MCF 10A (cell line): ENCODE results near the gene WDFY4. TPM values are rescaled to one million over a fixed set of nuclear protein-coding genes. Genes with fewer than 3 reads are reported as not detected.

Experiments
- BruUV-seq: library from RNA; stranded (reverse); fragments of 400-500 nt; replicated peaks from 2 replicates; lab custom pipeline; 2021; lab: Mats Ljungman, UMichigan
- CTCF ChIA-PET: fragments of 300-600 bp; sonication (Branson Sonifier 250); formaldehyde crosslinking; extraction: SDS; loops from one replicate; lab custom pipeline; 2021; ENCODE audit warnings: antibody characterized with exemption, inconsistent platforms; lab: Yijun Ruan, JAX
- POLR2A ChIA-PET: fragments of 300-600, 350-650 bp; sonication (Branson Sonifier 250); formaldehyde crosslinking; extraction: SDS; loops from one replicate; lab custom pipeline; 2020; ENCODE audit warnings: antibody characterized with exemption, inconsistent platforms; lab: Yijun Ruan, JAX
- DNase-seq: peaks from one replicate; pipeline ENCODE4 v3.0.0-alpha.2; 2018; ENCODE audit not compliant: unreplicated experiment
- H3K27ac Mint-ChIP-seq: one replicate; pipeline ENCODE4 v1.8.0; 2022; ENCODE audit warnings: mild to moderate bottlenecking, low read depth, mixed read lengths; ENCODE audit not compliant: unreplicated experiment
- H3K27me3 Mint-ChIP-seq: one replicate; pipeline ENCODE4 v1.8.0; 2022; ENCODE audit warnings: mixed read lengths; ENCODE audit not compliant: insufficient read depth, unreplicated experiment
- H3K36me3 Mint-ChIP-seq: one replicate; pipeline ENCODE4 v1.8.0; 2022; ENCODE audit warnings: mild to moderate bottlenecking, moderate library complexity, mixed read lengths; ENCODE audit not compliant: insufficient read depth, unreplicated experiment
- H3K4me1 Mint-ChIP-seq: one replicate; pipeline ENCODE4 v1.8.0; 2022; ENCODE audit warnings: mixed read lengths; ENCODE audit not compliant: insufficient read depth, unreplicated experiment
- H3K4me3 Mint-ChIP-seq: one replicate; pipeline ENCODE4 v1.8.0; 2022; ENCODE audit warnings: mild to moderate bottlenecking, moderate library complexity, mixed read lengths; ENCODE audit not compliant: unreplicated experiment
- H3K9me3 Mint-ChIP-seq: one replicate; pipeline ENCODE4 v1.8.0; 2022; ENCODE audit warnings: mixed read lengths; ENCODE audit not compliant: unreplicated experiment
- intact Hi-C: fragments of 100-400 bp; cut with micrococcal nuclease; formaldehyde crosslinking; loops from 2 replicates; pipeline ENCODE4 v1.14.1; 2022
- total RNA-seq: library from RNA; stranded (reverse); gene quantifications from 2 replicates; pipeline ENCODE4 v1.2.3, GENCODE V29; 2022
- TF ChIP-seq, protein P1 (sequence below): fragments of 200-600 bp; IDR thresholded peaks from one replicate; pipeline ENCODE4 v1.8.0; 2022; ENCODE audit warnings: antibody characterized with exemption, mild to moderate bottlenecking; ENCODE audit not compliant: unreplicated experiment

Gene WDFY4
- total RNA-seq, 1 experiment from 2014 or later = not detected

DNA sequence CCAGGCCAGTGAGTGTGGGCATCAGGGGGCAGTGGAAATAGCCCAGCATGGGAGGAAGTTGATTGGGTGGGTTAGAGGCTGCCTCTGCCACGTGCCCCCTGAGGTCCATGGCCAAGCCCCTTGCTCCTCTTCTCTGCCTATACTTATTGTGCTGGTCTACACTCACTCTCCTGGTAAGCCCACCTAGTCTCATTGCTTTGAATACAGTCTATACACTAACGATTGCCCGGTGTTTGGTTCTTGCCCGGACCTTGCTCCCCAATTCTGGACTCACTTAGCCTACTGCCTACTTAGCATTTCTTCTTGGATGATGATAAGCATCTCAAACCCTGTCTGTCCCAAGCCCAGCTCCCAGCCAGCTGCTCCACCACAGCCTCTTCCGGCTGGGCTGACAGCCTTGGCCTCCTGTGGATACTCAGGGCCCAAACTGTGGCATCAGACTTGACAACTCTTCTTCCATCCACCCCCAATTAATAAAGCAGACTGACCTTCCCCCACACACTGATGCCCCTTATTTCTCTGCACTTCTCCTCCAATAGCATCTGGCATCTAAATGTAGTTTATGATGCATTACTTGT is 244.8 kb downstream of the WDFY4 start:
- peaks cover 35% of the 10 kb centered on the region for H3K27me3 Mint-ChIP-seq

DNA sequence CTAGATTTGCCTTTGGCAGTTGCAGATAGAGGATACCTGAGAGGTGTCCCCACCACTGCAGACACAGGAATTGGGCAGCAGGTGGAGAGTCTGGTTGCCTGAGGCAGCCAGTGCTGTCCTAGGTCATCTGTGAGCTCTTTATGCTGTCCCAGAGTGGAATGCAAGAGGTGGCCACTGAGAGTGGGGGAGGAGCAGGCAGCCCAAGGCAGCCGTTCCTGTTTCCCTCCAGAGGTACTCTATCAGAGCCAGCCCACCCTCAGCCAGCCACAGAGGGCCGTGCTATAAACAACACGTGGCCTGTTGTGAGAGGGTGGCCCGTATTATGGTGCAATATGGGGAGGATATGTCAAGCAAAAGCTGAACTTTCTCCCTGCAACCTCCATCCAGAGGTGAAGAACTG is 246.5 kb downstream of the WDFY4 start:
- BruUV-seq = no TSS peak
- POLR2A ChIA-PET = no interaction called here

More for the DNA sequence above, 244.8 kb downstream of the WDFY4 start:
- Mint-ChIP-seq H3K36me3 (no peaks in the 10 kb centered on the region), H3K9me3 (no peaks in the 10 kb centered on the region), H3K4me1 (no peaks in the 10 kb centered on the region), H3K27ac (no peak overlapping the region), H3K4me3 (no peak overlapping the region)
- intact Hi-C loops = no loop called here
- POLR2A ChIA-PET = no interaction called here
- DNase-seq = no peak
- CTCF ChIA-PET = no interaction called here
- TF ChIP-seq, protein P1, sequence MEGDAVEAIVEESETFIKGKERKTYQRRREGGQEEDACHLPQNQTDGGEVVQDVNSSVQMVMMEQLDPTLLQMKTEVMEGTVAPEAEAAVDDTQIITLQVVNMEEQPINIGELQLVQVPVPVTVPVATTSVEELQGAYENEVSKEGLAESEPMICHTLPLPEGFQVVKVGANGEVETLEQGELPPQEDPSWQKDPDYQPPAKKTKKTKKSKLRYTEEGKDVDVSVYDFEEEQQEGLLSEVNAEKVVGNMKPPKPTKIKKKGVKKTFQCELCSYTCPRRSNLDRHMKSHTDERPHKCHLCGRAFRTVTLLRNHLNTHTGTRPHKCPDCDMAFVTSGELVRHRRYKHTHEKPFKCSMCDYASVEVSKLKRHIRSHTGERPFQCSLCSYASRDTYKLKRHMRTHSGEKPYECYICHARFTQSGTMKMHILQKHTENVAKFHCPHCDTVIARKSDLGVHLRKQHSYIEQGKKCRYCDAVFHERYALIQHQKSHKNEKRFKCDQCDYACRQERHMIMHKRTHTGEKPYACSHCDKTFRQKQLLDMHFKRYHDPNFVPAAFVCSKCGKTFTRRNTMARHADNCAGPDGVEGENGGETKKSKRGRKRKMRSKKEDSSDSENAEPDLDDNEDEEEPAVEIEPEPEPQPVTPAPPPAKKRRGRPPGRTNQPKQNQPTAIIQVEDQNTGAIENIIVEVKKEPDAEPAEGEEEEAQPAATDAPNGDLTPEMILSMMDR = no peak
- no TSS peak for BruUV-seq

GRCh38 chr10:48932831-48933664 is 248.4 kb downstream of the WDFY4 start:
- ChIA-PET CTCF (interaction anchor here (0.7 to 1.0 kb wide), 3 partner anchors 13 to 615 kb away, joined by 4 to 5 read pairs (median 4); no protein-coding TSS in a partner anchor), POLR2A (interaction anchor here (0.5 kb wide), 1 partner anchor 171 kb away, joined by 3 read pairs; no protein-coding TSS in a partner anchor)
- Mint-ChIP-seq H3K27me3 (peaks cover 23% of the 10 kb centered on the region), H3K4me3 (no peak overlapping the region), H3K36me3 (no peaks in the 10 kb centered on the region), H3K4me1 (no peaks in the 10 kb centered on the region), H3K27ac (no peak overlapping the region), H3K9me3 (no peaks in the 10 kb centered on the region)
- BruUV-seq = no TSS peak
- TF ChIP-seq, protein P1 = no peak
- intact Hi-C loops = no loop called here
- DNase-seq = peak; percentile 27

More for the DNA sequence above, 246.5 kb downstream of the WDFY4 start:
- no peaks in the 10 kb centered on the region for H3K9me3 Mint-ChIP-seq
- H3K4me3 Mint-ChIP-seq = no peak overlapping the region
- no peak for DNase-seq
- CTCF ChIA-PET = no interaction called here
- no peaks in the 10 kb centered on the region for H3K4me1 Mint-ChIP-seq
- no peak overlapping the region for H3K27ac Mint-ChIP-seq
- H3K36me3 Mint-ChIP-seq = no peaks in the 10 kb centered on the region
- TF ChIP-seq, protein P1 = no peak
- intact Hi-C loops = no loop called here
- H3K27me3 Mint-ChIP-seq = peaks cover 26% of the 10 kb centered on the region
